Astrocyte of the cerebellum (primary cell): ENCODE results near the gene PLPP7.
"Not testable (repeated sequence)": the region's sequence is repeated elsewhere in the genome, so short reads cannot be mapped to it uniquely, and the experiment has no call there.

Experiments used
- DNase-seq: peaks from one replicate; pipeline ENCODE4 v3.0.0-alpha.2; 2011; ENCODE audit warnings: low read depth
- H3K4me3 ChIP-seq: 2 replicates; pipeline ENCODE4 v1.5.1; 2011; ENCODE audit warnings: mild to moderate bottlenecking, low read depth, low read length, moderate library complexity
- CTCF ChIP-seq: IDR thresholded peaks from 2 replicates; pipeline ENCODE4 v1.5.1; 2012; ENCODE audit warnings: low read length, low read depth, moderate library complexity, mild to moderate bottlenecking; ENCODE audit errors: missing control alignments
- in situ Hi-C: cut with HindIII; loops from 2 replicates; pipeline ENCODE4 v1.10.0; 2017; ENCODE audit warnings: low sequenced_read_pairs

Gene PLPP7

DNA sequence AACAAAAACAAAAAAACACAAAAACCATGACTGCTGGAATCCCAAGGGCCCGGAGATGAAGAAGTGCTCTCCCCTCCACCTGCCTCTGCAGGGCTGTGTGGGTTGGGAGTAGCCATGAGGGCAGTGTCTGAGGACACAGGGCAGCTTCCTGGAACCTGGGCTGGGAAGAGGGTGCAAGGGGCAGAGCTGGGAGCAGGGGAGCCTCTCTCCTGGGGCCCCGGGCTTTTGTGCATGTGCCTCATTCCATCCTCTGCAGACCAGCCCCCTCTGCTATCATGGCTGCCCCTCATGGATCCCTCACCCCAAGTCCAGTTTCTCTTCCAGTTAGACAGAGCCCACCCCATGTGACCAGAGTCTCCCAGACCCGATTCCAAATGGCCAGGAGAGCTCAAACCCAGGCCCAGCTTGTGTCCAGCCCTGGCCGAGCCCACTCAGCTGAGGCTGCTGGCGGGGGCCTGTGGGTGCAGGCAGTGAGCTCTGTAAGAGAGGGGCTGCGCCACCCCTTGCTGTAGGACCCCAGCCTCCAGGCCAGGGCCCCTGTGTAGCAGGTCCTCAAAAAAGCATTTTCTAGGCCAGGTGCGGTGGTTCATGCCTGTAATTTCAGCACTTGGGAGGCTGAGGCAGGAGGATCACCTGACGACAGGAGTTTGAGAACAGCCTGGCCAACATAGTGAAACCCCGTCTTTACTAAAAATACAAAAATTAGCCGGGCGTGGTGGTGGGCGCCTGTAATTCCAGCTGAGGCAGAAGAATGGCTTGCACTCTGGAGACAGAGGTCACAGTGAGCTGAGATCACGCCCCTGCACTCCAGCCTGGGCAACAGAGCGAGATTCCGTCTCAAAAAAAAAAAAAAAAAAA, 44.5 kb downstream of the PLPP7 start:
- in situ Hi-C loops: no loop called here
- DNase-seq: no peak
- no peak for TF ChIP-seq CTCF
- no peak overlapping the region for H3K4me3 ChIP-seq

- in situ Hi-C loops: no loop called here
- TF ChIP-seq CTCF: no peak
- DNase-seq: no peak
- no peak overlapping the region for H3K4me3 ChIP-seq
Observed at GRCh38 chr9:131334629-131335367, 45.3 kb downstream of the PLPP7 start.

GRCh38 chr9:131335368-131335755, 45.8 kb downstream of the PLPP7 start:
- TF ChIP-seq CTCF: no peak
- in situ Hi-C loops: no loop called here
- no peak for DNase-seq
- H3K4me3 ChIP-seq: no peak overlapping the region

DNA sequence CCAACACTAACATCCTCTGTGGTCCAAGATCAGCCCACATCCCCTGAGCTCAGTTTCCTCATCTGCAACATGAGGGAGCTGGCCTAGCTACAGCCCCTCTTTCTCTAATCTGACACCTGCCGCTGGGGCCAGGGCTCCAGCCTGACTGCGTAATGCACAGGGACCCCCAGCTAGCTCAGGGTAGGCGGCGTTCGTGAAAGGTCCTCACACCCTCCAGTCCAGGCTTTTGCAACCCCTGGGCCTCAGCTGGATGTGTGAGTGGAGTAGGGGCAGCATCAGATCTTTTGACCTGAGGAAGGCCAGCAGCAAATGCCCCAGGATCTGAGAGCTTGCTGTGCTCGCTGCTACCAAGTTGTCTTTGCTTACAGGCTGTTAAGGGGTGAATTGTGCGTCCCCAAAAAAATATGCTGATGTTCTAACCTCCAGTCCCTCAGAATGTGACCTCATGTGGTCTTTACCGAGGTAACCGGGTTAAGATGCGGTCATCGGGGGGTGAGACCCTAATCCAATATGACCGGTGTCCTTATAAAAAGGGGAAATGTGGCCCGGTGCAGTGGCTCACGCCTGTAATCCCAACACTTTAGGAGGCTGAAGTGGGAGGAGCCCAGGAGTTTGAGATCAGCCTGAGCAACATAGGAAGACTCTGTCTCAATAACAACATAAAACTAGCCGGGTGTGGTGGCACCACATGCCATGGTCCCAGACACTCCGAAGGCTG, 47.8 kb downstream of the PLPP7 start:
- no peak for TF ChIP-seq CTCF
- no peak for DNase-seq
- in situ Hi-C loops: no loop called here
- H3K4me3 ChIP-seq: no peak overlapping the region

GRCh38 chr9:131339212-131339611, 49.7 kb downstream of the PLPP7 start:
- H3K4me3 ChIP-seq, DNase-seq, in situ Hi-C loops: not testable (repeated sequence)

DNA sequence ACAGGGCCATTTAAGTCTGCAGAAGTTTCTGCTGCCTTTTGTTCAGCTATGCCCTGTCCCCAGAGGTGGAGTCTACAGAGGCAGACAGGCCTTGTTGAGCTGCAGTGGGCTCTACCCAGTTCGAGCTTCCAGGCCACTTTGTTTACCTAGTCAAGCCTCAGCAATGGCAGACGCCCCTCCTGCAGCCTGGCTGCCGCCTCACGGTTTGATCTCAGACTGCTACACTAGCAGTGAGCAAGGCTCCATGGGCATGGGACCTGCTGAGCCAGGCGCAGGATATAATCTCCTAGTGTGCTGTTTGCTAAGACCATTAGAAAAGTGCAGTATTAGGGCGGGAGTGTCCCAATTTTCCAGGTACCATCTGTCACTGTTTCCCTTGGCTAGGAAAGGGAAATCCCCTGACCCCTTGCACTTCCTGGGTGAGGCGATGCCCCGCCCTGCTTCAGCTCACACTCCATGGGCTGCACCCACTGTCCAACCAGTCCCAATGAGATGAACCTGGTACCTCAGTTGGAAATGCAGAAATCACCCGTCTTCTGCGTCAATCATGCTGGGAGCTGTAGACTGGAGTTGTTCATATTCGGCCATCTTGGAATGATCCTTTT, 55.5 kb downstream of the PLPP7 start:
- H3K4me3 ChIP-seq, DNase-seq, in situ Hi-C loops: not testable (repeated sequence)

GRCh38 chr9:131346559-131346958, 57.0 kb downstream of the PLPP7 start:
- no peak for TF ChIP-seq CTCF
- no peak overlapping the region for H3K4me3 ChIP-seq
- no peak for DNase-seq
- in situ Hi-C loops: no loop called here
